Gastroesophageal sphincter (tissue), 4 donors: Measurements from ENCODE around the gene L3MBTL2. TPM values are rescaled to one million over a fixed set of nuclear protein-coding genes. Genes with fewer than 3 reads are reported as not detected.

ENCODE experiments used
- ATAC-seq: fragments of 150-250 bp; one replicate; pipeline ENCODE4 v1.9.1; 2016; ENCODE audit warnings: mild to moderate bottlenecking, moderate library complexity
- H3K27ac ChIP-seq, 4 donors: fragments of 200-600 bp; sonication (generic) in 3 of 4; 1 replicate in 3 of 4; 2 replicates in 1 of 4; pipeline ENCODE4 v1.5.1; 2016 to 2019
- H3K27me3 ChIP-seq: fragments of 200-600 bp; sonication (generic); one replicate; pipeline ENCODE4 v1.5.1; 2019
- H3K36me3 ChIP-seq, 2 donors: fragments of 200-600 bp; sonication (generic); one replicate each; pipeline ENCODE4 v1.5.1; 2019; ENCODE audit warnings: control low read depth in 1 of 2
- H3K4me1 ChIP-seq, 3 donors: fragments of 200-600 bp; sonication (generic); 1 replicate in 2 of 3; 2 replicates in 1 of 3; pipeline ENCODE4 v1.5.1; 2016 to 2019; ENCODE audit warnings: control low read depth in 2 of 3
- H3K4me3 ChIP-seq, 2 donors: fragments of 200-600 bp; sonication (generic); one replicate each; pipeline ENCODE4 v1.5.1; 2019; ENCODE audit warnings: mild to moderate bottlenecking in 1 of 2, moderate library complexity in 1 of 2
- H3K9me3 ChIP-seq, 3 donors: fragments of 200-600 bp; sonication (generic); one replicate each; pipeline ENCODE4 v1.5.1; 2017 to 2019; ENCODE audit warnings: control low read depth in 2 of 3
- EP300 ChIP-seq: sonication (generic); formaldehyde crosslinking; IDR thresholded peaks from one replicate; pipeline ENCODE4 v1.6.1; 2017; ENCODE audit warnings: antibody characterized with exemption, mild to moderate bottlenecking
- POLR2A ChIP-seq, 2 donors: fragments of 450-650 bp; IDR thresholded peaks; one replicate each; pipeline ENCODE4 v1.6.1; 2017; ENCODE audit warnings: antibody characterized with exemption in 2 of 2, mild to moderate bottlenecking in 2 of 2, moderate library complexity in 1 of 2
- POLR2AphosphoS5 ChIP-seq: sonication (generic); formaldehyde crosslinking; IDR thresholded peaks from one replicate; pipeline ENCODE4 v1.6.1; 2017; ENCODE audit warnings: antibody characterized with exemption
- WGBS, 2 donors: methylation state at CpG; one replicate each; pipeline ENCODE4 v1.1.5; 2018; ENCODE audit warnings: low coverage in 1 of 2; 5-methylcytosine and 5-hydroxymethylcytosine counted together
- total RNA-seq, 4 donors: library from RNA; depleted of rRNA; stranded (reverse); fragments of >200 nt; gene quantifications; one replicate each; pipeline ENCODE4 v1.1.0, GENCODE V29; 2016
- TF ChIP-seq, protein P1 (sequence below), 4 experiments: fragments of 200-600 bp in 2 of 4; fragments of 450-650 bp in 2 of 4; sonication (generic) in 1 of 4; IDR thresholded peaks; one replicate each; pipeline ENCODE4 v1.5.1; 2017 to 2019; ENCODE audit warnings: antibody characterized with exemption in 4 of 4, mild to moderate bottlenecking in 2 of 4, moderate library complexity in 2 of 4

L3MBTL2 gene
- total RNA-seq, 4 donors from 2014 or later = 11.9 to 27.5 (median 21.6) TPM

DNA sequence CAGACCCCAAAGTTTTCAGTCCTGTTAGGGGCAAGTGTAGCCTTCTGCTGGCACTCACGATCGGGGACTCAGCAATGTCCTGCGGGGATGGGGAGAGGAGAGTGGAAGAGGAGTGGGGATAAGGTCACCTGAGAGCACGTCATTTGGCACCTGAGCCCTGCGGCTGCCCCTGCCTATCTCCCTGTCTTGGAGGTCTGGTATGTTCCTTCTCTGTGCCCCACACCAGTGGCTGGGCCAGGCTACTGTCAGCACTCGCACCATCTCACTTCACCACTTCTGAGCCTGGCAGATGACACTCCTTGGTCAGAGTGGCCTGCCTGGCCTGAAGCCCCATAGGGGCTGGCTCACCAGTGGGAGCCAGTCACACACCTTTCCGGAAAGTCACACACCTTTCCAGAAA lies 55.8 kb downstream of the L3MBTL2 start:
- 100% methylated on average over 2 of the region's 7 CpGs; no CpG with 5 or more reads in 1 of the 2 donors for WGBS, 2 donors
- Histone ChIP-seq H3K9me3 (no peaks in the 10 kb centered on the region), H3K36me3 (peaks cover 0 to 99% of the 10 kb centered on the region in 2 donors), H3K27me3 (no peaks in the 10 kb centered on the region), H3K4me1 (peaks cover 0 to 10% (median 0%) of the 10 kb centered on the region in 3 donors), H3K27ac (no peak overlapping the region), H3K4me3 (no peak overlapping the region)
- no peak for TF ChIP-seq EP300
- TF ChIP-seq POLR2AphosphoS5 = no peak
- TF ChIP-seq, protein P1, sequence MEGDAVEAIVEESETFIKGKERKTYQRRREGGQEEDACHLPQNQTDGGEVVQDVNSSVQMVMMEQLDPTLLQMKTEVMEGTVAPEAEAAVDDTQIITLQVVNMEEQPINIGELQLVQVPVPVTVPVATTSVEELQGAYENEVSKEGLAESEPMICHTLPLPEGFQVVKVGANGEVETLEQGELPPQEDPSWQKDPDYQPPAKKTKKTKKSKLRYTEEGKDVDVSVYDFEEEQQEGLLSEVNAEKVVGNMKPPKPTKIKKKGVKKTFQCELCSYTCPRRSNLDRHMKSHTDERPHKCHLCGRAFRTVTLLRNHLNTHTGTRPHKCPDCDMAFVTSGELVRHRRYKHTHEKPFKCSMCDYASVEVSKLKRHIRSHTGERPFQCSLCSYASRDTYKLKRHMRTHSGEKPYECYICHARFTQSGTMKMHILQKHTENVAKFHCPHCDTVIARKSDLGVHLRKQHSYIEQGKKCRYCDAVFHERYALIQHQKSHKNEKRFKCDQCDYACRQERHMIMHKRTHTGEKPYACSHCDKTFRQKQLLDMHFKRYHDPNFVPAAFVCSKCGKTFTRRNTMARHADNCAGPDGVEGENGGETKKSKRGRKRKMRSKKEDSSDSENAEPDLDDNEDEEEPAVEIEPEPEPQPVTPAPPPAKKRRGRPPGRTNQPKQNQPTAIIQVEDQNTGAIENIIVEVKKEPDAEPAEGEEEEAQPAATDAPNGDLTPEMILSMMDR (IDR thresholded peaks at IDR 0.05) = no peak
- no peak for TF ChIP-seq POLR2A (IDR thresholded peaks at IDR 0.05)
- ATAC-seq = no peak

GRCh38 chr22:41261541-41262249 lies 56.6 kb downstream of the L3MBTL2 start:
- Histone ChIP-seq H3K36me3 (peaks cover 0 to 97% of the 10 kb centered on the region in 2 donors), H3K4me1 (peaks cover 0 to 5% (median 0%) of the 10 kb centered on the region in 3 donors), H3K4me3 (no peak overlapping the region), H3K27ac (no peak overlapping the region), H3K9me3 (no peaks in the 10 kb centered on the region), H3K27me3 (no peaks in the 10 kb centered on the region)
- 41 to 100% methylated on average over 1 to 5 of the region's 12 CpGs for WGBS, 2 donors
- TF ChIP-seq POLR2AphosphoS5 (no peak), POLR2A (IDR thresholded peaks at IDR 0.05) (no peak), EP300 (no peak)
- TF ChIP-seq, protein P1 (IDR thresholded peaks at IDR 0.05) = no peak
- ATAC-seq = no peak

DNA sequence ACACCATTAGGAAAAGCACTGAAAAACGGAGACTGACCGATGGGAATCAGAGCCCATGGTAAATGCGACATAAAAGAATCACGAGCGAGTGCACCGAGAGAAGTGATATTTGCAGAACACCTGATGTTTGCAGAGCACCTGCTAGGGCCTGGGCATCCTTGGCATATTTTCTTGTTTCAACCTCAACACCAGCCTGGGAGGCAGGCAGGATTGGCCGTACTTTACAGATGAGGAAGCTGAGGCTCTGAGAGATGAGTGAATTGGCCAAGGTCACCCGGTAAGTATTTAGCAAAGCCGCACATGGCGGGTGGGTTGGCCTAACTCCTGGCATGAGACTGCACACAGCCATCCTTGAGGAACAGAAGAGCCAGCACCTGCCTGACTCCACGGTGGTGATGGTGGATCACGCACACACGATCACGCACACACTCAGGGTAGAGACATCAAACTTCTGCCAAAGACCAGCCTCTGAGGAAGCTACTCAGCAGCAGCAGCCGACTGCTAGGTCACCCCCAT lies 57.2 kb downstream of the L3MBTL2 start:
- H3K27ac ChIP-seq = no peak overlapping the region
- 80 to 97% methylated on average over 5 to 11 of the region's 15 CpGs for WGBS, 2 donors
- TF ChIP-seq, protein P1 (IDR thresholded peaks at IDR 0.05) = no peak
- no peak for TF ChIP-seq POLR2A (IDR thresholded peaks at IDR 0.05)
- TF ChIP-seq POLR2AphosphoS5 = no peak
- no peak for TF ChIP-seq EP300
- ATAC-seq = no peak
- peaks cover 0 to 97% of the 10 kb centered on the region in 2 donors for H3K36me3 ChIP-seq
- no peaks in the 10 kb centered on the region for H3K9me3 ChIP-seq
- H3K27me3 ChIP-seq = no peaks in the 10 kb centered on the region
- no peaks in the 10 kb centered on the region for H3K4me1 ChIP-seq
- no peak overlapping the region for H3K4me3 ChIP-seq

DNA sequence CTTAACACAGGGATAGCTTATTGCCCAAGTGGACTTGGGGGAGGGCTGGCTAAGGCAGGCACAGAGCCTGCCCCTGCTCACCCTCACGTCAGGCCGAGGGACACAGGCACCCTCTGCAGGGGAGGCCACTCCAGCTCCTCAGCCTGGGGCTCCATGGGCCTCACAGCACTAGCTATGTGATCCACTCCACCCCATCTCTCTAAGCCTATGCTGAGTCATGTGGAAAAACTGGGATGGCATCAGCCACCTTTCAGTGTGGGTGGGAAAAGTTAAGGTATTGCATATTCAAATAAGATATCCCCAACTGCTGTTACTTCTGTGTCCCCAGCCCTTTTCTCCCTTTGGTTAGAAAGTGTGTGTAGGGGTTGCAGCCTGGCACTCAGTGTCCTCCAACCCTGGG lies 58.6 kb downstream of the L3MBTL2 start:
- TF ChIP-seq, protein P1 (IDR thresholded peaks at IDR 0.05) = no peak
- no peak for TF ChIP-seq POLR2A (IDR thresholded peaks at IDR 0.05)
- TF ChIP-seq POLR2AphosphoS5 = no peak
- TF ChIP-seq EP300 = no peak
- Histone ChIP-seq H3K9me3 (no peaks in the 10 kb centered on the region), H3K4me3 (no peak overlapping the region), H3K4me1 (no peaks in the 10 kb centered on the region), H3K36me3 (peaks cover 0 to 97% of the 10 kb centered on the region in 2 donors), H3K27ac (no peak overlapping the region), H3K27me3 (no peaks in the 10 kb centered on the region)
- 92% methylated on average over 2 of the region's 2 CpGs; no CpG with 5 or more reads in 1 of the 2 donors for WGBS, 2 donors
- no peak for ATAC-seq

DNA sequence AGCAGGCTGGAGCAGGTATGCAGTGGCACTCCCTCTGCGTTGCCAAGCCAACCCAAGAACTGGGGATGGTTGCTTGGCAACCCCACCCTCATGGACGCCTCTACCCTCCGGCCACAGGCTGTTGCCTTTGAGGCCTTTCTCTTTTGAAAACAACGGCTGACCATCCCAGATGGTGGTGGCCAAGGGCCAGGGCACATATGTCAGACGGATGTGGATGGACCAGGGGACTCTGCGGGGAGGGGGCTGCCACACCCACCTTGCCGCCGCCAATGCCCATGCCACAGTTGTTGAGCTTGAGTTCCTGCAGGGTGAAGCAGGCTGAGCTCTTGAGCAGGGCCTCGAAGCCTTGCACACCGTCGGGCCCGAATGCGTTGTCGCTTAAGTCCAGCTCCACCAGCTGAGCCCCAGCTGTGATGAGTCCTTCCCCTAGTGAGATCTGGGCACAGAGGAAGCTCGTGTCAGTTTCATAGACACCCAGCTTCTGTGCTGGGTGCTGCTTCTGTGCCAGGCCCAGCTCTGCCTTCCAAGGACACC lies 59.4 kb downstream of the L3MBTL2 start:
- no CpG with 5 or more reads among the region's 15 CpGs for WGBS, 2 donors
- no peaks in the 10 kb centered on the region for H3K9me3 ChIP-seq
- H3K36me3 ChIP-seq = peaks cover 0 to 97% of the 10 kb centered on the region in 2 donors
- H3K27ac ChIP-seq = no peak overlapping the region
- TF ChIP-seq, protein P1 (IDR thresholded peaks at IDR 0.05) = no peak
- TF ChIP-seq POLR2A (IDR thresholded peaks at IDR 0.05) = no peak
- H3K4me3 ChIP-seq = no peak overlapping the region
- no peaks in the 10 kb centered on the region for H3K4me1 ChIP-seq
- no peaks in the 10 kb centered on the region for H3K27me3 ChIP-seq
- no peak for ATAC-seq
